GM18868 (cell line): ENCODE results near the gene DCAF6.

ENCODE experiments used
- ATAC-seq: cut with Tn5 transposase; IDR thresholded peaks from one replicate; pipeline ENCODE4 v1.9.1; 2021; ENCODE audit warnings: mild to moderate bottlenecking, moderate library complexity; ENCODE audit not compliant: unreplicated experiment

DCAF6 gene

DNA sequence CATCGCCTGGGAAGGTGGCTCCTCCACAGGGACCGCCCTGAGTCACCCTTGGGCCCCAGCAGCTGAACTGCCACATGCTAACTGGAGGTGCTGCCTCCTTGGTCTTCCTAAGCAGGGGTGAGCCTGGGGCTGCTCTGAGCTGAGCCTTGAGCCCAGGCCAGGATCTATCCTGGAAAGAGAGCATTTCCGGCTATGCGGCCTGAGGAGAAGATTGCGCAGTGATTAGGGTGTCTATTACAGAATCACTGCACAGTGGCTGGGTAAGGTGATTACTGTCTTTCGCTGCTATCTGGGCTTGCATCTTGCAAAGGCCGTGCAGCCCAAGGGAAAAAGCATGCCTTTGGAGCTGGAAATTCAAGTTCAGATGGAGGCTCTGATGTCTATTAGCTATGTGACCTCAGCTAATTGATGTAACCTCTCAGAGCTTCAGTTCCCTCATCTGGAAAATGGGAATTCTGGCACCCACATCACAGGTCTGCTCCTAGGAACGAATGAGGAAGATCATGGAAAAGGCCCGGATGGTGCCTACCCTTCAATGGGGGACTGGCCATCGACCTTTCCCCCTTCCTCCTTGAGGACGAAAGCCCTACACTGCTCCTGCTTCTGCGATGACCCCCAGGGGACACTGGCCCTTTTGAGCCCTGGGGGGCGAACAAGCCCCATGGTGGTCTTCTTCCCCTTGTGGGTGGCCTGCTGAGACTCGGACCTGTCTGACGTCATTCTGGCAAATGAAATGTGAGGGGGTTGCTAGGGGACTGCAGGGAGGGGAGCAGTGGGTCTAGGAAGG is 162.2 kb downstream of the DCAF6 start:
- ATAC-seq = no peak

DNA sequence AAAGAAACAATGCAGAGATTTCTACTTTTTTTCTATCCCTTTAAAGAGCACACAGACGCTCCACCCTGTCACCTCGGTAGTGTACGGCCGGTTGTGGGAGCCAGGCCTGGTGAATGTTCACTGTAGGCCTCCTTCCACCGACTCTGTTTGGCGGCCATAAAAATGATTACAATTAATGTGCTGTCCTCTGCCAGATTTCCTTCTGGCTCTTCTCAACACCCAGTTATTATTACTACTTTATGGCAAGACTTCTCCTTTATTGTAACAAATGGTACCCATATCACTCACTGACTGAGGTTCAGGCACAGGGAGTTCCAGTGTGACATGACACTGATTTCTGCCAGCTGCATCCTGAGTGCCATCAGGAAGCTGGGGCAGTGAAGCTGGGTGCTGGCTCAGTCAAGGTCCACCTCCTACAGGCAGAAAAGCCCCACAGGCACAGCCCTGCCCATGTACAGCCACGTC is 162.9 kb downstream of the DCAF6 start:
- no peak for ATAC-seq

DNA sequence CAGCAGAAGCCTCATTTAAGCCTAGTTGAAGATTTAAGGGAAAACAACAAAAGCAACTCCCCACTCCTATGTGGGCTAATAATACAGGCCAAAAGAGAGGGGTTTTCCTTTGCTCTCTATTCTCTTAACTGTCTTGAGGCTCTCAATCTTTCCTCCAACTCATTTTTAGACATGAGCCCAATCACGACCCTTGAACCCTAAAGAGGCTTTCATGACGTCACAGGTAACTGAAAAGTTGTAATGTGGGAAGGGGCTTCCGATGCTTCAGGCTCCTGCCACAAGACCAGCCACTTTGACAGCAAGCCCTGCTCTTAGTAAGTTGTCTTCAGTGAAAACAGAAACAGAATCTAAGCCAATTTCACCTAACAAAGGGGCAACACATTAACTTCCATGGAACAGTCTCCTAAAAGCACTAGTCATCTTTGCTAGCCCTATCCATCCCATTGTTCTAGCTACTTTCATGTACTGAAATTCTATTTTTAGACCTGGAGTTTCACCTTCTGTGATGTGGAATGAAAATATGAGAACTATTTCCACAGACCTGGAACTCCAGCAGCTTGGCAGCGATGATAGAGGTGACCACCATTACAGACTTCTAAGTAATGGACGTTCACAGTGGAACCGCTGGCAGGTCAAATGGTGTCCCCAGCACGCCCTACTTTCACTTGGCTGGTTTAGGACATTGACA is 164.0 kb downstream of the DCAF6 start:
- no peak for ATAC-seq

DNA sequence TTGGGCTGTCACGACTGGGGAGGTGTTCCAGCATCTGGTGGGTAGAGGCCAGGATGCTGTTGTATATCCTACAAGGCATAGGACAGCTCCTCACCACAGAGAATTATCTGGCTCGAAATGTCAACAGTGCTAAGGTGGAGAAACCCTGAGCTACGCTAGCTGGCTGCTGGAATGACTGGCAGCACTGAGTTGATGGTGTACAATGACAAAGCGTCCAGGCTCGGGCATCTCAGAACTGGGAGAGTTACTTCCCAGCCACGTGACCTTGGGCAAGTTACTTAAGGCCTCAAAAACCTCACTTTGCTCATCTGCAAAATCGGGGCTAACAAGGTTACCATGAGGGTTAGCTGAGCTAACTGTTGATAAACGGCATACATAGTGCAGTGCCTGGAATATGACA is 164.9 kb downstream of the DCAF6 start:
- ATAC-seq = no peak

DNA sequence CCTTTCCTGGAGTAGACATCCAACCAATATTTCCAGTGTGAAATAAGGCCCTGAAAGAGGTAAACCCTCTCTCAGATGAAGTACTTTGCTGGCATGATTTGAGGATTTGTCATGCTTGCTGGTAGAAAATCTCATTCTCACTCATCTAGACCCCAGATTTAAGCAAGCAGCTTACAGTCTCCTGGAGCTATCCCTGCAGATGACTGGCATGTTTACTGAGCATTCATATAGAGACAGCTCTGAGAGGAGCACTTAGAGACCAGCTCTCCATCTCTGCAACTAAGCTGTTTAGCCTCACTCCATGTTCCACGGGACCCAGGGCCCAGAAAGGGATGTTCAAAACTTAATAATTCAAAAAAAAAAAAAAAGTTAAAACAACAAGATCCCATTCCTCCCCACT is 166.0 kb downstream of the DCAF6 start:
- no peak for ATAC-seq

DNA sequence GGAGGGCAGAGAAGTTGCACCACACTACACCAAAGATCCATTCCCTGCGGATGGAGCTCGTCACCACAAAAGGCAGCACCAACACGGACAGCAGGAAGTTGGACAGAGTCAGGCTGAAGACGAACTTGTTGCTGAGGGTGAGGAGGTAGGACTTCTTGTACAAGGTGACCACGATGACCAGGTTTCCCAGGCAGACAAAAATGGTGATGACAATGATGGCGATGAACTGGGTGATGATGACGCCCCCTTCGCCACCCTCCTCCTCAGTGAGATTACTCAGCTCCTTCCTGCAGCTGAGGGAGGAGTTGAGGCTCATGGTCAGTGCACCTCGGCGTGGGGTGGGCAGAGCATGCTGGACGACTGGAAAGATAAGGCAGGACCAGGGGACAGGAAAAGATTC is 168.1 kb downstream of the DCAF6 start:
- ATAC-seq = no peak

DNA sequence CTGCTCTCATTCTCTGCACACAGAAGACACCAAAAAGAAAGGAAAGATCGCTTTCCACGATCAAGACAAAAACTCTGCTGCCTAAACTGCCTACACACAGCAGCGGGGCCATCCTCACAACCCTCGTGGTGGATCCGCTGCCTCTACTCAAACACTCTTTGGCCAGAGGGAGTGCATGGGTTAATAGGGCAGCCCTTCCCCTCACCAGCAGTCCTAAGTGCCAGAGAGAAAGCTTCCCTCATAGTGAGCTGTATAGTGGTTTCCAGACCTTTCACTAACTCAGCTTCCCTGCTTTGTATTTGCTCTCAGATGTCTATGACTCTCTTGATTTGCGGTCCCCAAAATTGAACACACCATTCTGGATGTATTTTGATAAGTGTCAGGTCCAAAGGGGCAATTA is 169.4 kb downstream of the DCAF6 start:
- ATAC-seq = no peak

DNA sequence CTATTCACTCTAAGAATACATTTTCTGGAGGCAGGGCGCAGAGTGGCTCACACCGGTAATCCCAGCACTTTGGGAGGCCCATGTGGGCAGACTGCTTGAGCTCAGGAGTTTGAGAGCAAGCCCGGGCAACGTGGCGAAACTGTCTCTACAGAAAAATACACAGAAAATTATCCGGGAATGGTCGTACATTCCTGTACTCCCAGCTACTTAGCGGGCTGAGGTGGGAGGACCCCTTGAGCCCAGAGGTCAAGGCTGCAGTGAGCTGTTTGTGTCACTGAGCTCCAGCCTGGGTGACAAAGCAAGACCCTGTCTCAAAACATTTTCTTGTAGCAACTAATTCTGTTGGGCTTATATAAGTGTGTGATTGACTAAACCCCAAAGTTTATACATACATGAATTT is 169.8 kb downstream of the DCAF6 start:
- no peak for ATAC-seq

DNA sequence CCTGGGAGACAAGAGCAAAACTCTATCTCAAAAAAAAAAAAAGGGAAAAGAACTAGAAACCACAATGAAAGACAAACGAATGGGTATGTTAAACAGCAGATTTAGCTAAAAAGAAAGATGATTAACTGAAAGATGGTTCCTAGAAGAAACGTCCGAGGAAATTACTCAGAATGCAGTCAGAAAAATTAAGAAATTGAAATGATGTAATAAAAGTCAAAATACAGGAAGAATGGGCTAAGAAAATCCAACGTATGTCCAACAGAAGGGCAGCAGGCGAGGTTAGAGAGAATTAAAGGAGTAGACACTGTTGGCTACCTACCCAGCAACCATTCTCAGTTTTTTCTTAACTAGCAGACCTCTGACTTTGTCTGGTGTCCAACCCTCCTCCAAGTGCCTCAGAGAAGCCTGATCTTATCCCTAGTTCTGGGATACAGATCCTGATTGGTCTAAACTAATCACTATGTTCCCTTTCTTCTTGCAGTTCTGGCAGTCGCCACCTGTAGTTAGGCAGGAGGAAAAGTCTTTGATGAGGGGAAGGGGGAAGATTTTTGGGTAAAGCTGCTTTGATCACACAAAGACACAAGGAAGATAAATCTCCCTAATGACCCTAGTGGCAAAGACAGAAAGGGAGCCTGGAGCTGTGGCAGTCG is 174.5 kb downstream of the DCAF6 start:
- ATAC-seq = no peak

DNA sequence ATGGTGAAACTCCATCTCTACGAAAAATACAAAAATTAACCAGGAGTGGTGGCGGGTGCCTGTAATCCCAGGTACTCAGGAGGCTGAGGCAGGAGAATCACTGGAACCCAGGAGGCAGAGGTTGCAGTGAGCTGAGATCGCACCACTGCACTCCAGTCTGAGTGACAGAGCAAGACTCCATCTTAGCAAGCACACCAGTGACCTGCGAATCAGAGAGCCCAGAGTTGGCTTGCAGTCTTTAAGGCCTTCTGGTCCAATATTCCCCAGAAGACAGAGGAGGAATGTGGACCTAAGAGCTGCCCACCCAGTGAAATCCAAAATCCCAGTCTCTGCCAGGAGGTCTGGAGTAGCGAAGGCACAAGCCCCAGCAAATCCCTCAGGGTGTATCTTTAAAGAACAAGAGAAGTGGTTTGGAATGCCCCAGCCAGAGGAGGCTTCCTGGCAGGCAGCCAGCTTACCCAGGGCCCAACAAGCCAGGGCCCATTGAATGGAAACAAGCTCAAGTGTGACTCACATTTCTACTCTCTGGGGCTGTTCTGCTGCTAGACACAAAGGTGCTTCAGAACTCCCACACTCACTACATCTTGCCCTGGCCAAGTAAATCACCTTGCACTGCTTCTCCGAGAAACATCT is 176.3 kb downstream of the DCAF6 start:
- peak; percentile 82 for ATAC-seq

DNA sequence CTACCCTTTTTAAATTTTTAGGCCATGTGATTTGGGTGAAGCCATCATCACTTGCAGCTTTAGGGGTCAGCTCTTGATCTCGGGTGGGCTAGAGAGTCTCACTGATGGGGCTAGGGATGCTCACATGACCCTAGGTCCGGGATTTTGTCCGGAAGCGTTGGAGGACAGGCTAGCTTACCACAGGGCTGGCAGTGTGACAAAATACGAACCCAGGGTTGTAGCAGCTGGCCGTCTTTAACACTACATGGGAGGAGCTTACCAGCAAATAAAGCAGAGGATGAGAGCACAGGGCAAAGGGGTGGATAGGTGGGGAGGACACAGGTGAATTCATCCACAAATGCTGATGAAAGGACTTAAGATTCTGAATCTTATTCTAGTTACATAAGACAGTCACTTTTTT is 178.4 kb downstream of the DCAF6 start:
- ATAC-seq = no peak

DNA sequence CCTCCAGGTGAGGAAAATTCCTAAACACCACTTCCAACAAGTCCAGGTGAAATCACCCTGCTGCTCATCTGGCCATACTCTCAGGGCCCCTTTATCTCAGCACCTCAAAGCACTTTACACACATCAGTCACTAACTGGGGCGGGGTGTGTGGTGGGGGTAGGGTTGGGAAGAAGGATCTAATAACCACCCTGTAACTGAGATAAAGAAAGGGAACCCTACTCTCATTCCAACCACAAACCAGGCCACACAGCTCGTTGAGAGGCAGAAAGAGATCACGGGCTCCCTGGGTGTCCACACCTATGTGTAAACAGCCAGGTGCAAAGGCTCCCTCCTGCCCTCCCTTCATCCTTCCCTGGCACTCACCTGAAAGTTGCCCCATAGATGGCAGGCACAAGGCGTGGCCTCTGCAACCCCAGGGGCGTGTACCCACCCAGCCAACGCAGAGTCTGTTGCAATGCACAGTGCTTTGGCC is 179.9 kb downstream of the DCAF6 start:
- no peak for ATAC-seq

DNA sequence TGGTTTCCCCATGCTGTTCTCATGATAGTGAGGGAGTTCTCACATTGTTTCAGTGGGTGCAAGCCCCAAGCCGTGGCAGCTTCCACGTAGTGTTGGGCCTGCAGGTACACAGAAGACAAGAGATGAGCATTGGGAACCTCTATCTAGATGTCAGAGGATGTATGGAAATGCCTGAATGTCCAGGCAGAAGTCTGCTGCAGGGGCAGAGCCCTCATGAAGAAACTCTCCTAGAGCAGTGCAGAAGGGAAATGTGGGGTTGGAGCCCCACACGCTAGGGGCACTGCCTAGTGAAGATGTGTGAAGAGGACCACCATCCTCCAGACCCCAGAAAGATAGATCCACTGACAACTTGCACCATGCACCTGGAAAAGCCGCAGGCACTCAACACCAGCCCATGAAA is 183.3 kb downstream of the DCAF6 start:
- no peak for ATAC-seq

DNA sequence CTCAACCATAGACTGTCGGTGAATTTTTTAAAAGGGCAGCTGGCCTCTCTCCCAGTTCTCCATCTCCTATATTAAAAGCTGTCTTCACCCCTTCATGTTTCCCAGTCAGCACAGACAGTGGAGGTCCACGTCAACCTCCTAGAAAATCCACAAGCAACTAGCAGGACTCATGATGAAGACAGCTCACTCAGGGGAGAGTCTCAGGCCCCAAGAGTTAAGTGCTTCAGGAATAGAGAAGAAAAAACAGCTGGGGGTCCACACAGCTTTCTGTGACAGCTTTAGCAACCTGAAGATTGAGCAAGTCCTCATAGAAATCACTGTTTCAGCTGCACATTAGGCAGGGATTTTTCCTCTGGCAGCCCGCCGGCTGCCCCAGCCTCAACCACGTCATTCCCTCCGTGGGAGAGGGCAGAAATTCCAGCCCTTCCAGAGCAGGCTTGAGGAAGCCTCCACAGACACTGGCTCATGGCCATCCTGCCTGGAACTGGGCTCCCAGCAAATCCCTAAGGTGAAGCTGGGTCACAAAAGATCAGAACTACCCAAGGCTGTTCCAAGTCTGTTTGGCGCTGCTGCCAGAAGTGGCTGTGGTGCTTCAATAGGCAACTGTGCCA is 185.0 kb downstream of the DCAF6 start:
- ATAC-seq = no peak

DNA sequence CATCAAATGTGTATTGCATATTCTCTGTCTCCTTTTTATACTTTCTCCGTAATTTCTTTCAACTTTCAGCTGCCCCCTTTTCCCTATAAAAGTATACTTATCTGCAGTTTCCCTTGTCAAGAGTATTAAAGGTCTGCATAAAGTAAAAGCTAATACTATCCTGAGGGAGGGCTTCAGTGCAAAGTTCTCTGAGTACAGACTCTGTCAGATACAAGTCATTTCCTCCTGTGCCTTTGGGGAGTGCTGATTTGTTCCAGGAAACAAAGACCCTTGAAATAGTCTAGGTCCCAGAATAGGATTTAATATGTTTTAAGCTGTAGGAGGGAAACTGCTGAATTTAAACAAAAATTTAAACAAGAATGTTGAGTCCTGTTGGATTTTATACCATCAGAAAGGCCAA is 188.6 kb downstream of the DCAF6 start:
- no peak for ATAC-seq
